RPMI8226 (cell line): ENCODE data around the gene KY.
"Not testable (repeated sequence)": the region's sequence is repeated elsewhere in the genome, so short reads cannot be mapped to it uniquely, and the experiment has no call there.

Experiments
- DNase-seq: peaks from one replicate; pipeline ENCODE4 v3.0.0-alpha.2; 2015

Gene KY

DNA sequence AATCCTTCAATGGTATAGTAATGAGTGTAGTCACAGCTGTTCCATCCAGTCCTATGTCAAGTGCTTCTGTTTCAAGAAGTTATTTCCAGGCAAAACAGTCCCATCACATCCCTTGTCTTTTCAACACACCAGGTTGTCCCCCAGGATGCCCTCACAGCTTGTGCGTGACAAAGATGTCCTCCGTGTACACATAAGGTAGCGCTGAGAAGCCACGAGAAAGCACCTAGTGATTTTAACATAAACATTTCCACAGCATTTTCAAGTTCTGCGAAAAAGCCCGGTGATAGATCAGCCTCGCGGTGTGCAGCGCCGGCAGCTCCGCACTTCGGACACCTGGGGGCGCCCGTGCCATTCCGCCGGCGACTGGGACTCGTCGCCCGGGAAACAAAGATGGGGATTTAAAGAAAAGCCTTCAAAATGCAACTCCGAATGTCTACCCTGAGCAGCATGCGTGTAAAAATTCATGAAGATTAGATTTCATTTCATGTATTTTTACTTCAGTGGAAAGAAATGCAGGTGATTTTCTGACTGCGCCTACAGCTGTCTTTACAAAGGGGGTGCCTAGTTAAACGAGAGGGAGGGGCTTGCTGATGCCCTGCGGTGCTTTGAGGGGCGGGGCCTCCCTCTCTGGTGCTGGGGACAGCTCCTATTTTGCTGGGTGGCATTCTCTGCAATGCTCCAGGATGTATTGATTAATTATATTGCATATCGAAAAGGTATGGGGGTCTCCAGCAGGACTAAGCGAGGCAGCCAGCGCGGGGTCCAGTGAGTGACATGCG lies 49.9 kb downstream of the KY start:
- DNase-seq = peak; percentile 76

DNA sequence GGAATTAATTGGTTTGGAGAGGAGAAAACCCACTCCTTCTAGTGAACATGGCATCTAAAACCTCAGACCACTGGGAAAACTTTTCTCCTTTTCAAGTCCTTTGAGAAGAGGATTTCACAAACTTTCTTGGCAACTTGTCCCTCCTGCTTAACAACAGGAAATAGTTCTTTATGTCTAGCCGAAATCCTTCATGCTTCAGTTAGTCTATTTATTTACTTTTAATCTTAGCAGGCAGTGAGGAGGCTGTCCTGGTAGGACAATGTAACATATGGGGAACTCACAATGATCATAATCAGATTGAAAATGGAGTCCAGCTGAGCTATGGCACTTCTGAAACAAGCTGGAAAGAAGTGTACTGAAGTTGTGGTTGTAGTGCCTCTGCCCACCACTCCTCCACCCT lies 50.6 kb downstream of the KY start:
- no peak for DNase-seq

- DNase-seq = no peak
These were observed 51.9 kb downstream of the KY start for GRCh38 chr3:134598763-134599545.

DNA sequence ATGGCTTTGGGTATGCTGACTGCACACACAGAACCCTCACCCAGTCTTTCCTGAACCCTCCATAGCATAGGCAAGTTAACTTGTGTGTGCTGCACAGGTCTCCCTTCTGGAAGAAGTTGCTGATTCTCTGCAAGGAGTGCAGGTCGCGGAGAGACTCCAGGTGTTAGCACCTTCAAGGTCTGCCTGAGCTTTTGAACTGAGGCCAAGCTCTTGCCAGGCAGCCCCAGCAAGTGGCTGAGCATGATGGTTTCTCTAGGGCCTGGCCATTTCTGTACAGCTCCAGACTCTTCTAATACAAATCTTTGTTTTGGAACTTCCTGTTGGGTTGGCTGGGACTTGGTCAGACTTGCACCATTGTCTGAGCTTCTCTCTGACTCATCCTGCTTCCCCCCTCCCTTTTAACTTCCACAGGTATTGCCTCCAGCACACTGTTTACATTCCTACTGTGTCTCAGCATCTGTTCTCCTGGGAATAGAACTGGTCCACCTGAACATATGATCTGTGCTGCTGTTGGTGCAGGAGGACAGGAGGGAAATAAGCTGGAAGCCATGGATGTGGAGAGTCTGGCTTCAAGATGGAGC lies 53.3 kb downstream of the KY start:
- DNase-seq = peak; percentile 12

DNA sequence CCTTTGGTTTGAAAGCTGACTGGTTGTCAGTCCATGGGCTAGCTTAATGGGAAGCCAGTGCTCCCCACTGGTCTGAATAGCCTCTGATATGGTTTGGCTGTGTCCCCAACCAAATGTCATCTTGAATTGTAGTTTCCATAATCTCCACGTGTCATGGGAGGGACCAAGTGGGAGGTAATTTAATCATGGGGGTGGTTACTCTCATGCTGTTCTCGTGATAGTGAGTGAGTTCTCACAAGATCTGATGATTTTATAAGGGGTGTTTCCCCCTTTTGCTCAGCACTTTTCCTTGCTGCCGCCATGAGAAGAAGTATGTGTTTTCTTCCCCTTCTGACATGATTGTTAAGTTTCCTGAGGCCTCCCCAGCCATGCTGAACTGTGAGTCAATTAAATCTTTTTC lies 55.8 kb downstream of the KY start:
- DNase-seq = not testable (repeated sequence)

DNA sequence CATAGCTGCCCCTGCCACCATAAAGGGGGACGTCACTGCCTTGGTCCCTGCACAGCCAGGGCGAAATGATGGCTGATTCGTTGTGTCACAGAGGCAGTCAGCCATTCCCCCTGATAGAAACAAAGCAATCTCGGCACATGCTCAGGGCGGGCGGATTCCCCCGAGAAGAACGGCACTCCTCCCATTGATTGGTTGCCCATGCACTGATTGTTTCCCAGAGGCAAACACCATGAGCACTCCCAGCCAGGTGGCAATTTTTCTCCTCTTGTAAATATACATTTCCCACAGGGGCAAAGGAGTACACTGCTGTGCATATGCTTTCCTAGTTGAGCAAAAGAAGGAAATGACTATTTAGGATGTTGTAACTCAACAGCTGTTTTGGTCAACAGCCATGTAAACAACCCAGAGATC lies 56.5 kb downstream of the KY start:
- no peak for DNase-seq

DNA sequence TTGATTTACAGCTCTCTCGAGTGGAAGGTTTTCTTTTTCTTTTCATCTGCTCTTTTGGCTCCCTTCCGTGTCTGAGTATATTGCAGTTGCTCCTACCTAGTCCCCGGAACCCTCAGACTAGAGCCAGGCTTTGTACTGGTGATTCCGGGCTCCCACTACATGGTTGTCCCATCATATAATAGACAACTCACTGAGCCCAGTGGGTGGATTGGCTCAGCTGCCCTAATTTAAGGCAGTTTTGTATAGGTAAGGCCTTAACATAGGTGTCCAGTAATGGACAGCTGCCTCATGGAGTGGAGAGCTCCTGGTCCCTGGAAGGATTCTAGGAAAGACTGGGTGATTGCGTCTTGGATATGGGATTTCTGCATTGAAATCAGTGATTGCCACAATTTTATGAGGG lies 58.0 kb downstream of the KY start:
- no peak for DNase-seq

DNA sequence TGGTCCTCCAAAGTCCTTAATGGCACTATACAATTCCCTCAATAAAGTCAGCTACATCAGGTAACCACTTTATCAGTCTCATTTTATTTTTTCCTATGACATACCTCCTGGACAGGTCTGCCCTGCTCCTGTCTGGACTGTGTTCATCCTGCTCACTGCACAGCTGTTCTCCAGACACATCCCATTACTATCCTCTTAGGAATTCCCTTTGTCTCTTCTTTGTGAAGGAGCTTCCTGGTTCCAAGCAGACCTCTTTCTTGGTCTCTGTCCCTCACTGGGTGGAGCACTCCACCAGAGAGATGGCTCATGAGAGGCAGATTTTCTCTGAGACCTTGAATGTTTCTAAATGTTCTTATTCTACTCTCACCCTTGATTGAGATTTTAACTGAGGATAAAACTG lies 60.1 kb downstream of the KY start:
- no peak for DNase-seq

- no peak for DNase-seq
These were observed 71.6 kb downstream of the KY start for GRCh38 chr3:134579141-134579665.

- DNase-seq = no peak
These were observed 74.0 kb downstream of the KY start for GRCh38 chr3:134576831-134577230.

- DNase-seq = no peak
These were observed 74.4 kb downstream of the KY start for GRCh38 chr3:134576426-134576825.

GRCh38 chr3:134569899-134570298 lies 80.9 kb downstream of the KY start:
- DNase-seq = not testable (repeated sequence)

DNA sequence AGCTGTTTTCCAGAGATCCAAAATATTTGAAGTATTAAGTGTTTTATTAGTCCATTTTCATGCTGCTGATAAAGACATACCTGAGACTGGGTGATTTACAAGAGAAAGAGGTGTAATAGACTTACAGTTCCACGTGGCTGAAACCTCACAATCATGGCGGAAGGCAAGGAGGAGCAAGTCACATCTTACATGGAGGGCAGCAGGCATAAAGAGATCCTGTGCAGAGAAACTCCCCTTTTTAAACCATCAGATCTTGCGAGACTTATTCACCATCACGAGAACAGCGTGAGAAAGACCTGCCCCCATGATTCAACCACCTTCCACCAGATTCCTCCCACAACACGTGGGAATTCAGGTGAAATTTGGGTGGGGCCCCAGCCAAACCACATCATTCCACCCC lies 82.0 kb downstream of the KY start:
- DNase-seq = no peak

- no peak for DNase-seq
These were observed 83.2 kb downstream of the KY start for GRCh38 chr3:134567605-134568004.

GRCh38 chr3:134564991-134565390 lies 85.8 kb downstream of the KY start:
- no peak for DNase-seq

DNA sequence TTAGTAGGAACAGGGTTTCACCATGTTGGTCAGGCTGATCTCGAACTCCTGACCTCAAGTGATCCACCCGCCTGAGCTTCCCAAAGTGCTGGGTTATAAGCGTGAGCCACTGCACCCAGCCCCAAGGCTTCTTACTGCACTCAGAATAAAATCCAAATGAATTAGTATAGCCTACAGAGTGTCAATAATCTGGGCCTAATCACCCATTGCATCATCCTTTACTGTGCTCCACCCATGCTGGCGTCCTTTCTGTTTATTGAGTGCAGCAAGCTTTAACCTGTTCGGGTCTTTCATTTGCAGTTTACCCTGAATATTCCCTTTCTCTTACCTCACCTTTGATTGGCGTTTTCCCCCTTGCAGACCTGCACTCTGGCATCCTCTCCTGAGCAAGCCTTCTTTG lies 87.2 kb downstream of the KY start:
- no peak for DNase-seq

- no peak for DNase-seq
These were observed 88.8 kb downstream of the KY start for GRCh38 chr3:134562055-134562454.

DNA sequence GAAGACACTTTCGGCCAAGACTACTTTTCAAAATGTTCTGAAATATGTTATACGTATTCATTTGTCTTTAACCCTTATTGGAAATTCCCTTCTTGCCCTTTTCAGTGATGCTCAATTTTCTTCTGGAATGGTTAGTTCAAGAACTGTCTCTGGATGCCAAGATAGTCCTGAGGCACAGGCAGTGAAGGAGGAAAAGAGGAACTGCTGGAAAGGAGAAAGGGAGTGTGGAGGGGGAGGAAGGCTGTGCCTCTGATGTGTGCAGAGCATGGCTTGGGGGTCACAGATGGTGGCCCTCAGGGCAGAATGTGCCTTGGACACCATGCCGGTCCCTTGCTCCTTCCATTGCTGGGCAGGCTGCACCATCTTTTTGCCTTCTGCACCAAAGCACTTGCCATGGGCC lies 91.2 kb downstream of the KY start:
- DNase-seq = no peak
